HG02852 (cell line): ENCODE data around the gene SUMO2.
"Not testable (repeated sequence)": the region's sequence is repeated elsewhere in the genome, so short reads cannot be mapped to it uniquely, and the experiment has no call there.

Experiments
- ATAC-seq: cut with Tn5 transposase; IDR thresholded peaks from one replicate; pipeline ENCODE4 v1.9.1; 2021; ENCODE audit warnings: mild to moderate bottlenecking, moderate library complexity; ENCODE audit not compliant: unreplicated experiment

The SUMO2 gene

GRCh38 chr17:75182569-75183436 is at the start of gene SUMO2:
SUMO2 (minus strand) TSS chr17:75182959; CDS start chr17:75182834, 125 bp downstream.
- ATAC-seq, result peak; percentile 75

GRCh38 chr17:75231741-75232464 is 49.1 kb upstream of the SUMO2 start:
- no peak for ATAC-seq

- no peak for ATAC-seq
These were observed 48.3 kb upstream of the SUMO2 start for GRCh38 chr17:75231071-75231470.

DNA sequence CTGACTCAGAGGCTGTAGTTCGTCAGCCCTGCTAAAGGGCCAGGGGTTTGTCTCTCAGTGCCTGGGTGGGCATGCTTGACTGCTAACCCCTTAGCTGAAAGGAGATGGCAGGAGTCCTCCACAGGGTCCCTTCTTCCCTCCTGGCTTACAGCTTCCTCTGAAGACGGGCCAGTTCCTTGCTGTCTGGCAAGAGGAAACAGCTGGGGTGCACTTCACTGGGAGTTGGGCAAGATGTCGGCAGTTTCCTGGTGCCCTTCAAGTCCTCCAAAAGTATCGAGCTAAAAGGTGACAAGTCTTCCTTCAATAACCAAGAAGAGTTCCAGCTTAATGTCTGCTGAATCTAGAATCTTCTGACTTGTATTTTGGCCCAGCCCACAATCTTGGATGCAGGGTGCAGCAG is 46.1 kb upstream of the SUMO2 start:
- no peak for ATAC-seq

DNA sequence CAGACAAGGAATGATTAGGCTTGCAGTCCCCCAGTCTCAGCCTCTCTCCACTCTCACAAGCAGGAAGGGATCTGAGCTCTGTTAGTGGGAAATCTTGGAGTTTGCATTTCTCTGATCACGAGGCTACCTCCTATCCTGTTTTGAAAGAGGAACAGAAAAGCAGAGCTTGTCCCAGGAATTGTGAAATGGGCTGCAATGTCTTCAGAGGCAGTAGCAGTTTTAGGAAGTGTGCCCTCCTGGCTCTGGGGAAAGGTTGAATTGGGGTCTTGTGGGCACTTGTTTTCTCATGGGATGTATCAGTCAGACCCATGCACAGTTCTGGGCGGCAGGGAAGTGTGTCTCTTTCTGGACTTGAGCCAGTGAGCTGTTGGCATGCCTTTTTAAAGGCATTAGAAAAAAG is 45.5 kb upstream of the SUMO2 start:
- ATAC-seq, result no peak

DNA sequence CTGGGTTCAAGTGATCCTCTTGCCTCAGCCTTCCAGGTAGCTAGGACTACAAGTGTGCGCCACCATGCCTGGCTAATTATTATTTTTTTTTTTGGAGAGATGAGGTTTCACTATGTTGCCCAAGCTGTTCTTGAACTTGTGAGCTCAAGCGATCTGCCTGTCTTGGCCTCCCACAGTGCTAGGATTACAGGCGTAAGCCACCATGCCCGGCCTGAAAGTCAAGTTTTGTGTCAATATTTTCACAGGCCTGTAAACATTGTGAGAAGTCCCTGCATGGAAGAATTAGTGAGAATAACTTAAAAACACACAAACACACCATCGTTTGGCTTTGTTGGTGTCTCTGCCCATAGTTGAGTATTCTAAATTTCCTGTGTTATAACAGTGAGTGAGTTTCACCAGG is 45.0 kb upstream of the SUMO2 start:
- ATAC-seq, result no peak

DNA sequence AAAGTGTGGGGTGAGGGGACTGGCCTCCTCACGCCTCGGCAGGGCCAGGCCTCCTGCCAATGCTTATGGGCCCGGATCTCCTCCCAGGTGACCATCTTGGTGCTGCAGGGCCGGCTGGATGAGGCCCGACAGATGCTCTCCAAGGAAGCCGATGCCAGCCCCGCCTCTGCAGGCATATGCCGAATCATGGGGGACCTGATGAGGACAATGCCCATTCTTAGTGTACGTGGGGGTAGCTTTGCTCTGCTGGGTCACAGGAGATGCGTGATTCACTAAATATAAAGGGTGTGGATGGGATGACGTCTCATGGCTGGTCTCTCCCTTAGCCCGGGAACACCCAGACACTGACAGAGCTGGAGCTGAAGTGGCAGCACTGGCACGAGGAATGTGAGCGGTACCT is 42.3 kb upstream of the SUMO2 start:
- ATAC-seq, result no peak

GRCh38 chr17:75219815-75220214 is 37.1 kb upstream of the SUMO2 start:
- ATAC-seq, result no peak

DNA sequence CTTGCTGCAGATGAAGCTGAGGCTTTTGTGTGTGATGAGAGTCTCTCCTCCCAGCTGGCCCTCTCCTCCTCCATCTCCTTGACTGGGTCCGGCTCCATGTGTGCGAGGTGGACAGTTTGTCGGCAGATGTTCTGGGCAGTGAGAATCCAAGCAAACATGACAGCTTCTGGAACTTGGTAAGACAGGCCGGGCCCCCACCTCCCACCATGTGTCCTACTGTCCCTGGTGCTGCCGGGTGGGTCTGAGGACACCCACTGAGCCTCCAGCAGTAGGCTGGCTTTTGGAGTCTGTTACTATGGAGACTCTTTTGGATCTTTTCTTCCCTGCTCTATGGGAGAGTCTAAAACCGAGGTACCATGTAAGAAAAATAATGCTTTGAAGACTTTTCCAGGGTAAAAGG is 35.4 kb upstream of the SUMO2 start:
- no peak for ATAC-seq

DNA sequence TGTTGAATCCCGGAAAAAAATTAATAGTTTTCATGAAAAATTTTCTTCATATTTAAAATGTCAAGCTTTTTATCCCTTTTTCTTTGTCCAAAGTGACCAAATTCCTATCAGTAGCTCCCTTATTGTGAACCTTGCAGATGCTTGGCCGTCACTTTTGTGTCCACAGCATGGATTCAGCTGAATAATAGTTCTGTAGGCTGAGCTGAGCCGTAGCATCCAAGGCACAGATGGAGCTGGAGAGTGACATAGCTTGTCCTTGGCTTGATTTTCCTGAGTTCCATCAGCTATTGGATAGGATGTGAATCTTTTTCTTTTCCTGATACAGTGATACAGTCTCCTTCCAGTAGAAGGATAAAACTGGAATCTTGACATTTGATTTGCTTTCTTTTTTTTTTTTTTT is 26.3 kb upstream of the SUMO2 start:
- no peak for ATAC-seq

DNA sequence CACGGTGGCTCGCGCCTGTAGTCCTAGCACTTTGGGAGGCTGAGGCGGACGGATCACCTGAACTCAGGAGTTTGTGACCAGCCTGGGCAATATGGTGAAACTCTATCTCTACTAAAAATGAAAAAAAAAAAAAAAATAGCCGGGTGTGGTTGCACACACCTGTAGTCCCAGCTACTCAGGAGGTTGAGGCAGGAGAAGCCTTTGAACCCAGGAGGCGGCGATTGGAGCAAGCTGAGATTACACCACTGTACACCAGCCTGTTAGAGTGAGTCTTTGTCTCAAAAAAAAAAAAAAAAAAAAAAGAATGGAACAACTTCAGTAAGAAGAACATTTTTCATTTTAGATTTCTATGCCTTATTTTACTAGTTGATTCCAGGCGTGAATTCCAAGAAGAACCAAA is 25.4 kb upstream of the SUMO2 start:
- no peak for ATAC-seq

GRCh38 chr17:75207760-75208159 is 25.0 kb upstream of the SUMO2 start:
- no peak for ATAC-seq

- ATAC-seq, result not testable (repeated sequence)
These were observed 24.3 kb upstream of the SUMO2 start for GRCh38 chr17:75207050-75207407.

DNA sequence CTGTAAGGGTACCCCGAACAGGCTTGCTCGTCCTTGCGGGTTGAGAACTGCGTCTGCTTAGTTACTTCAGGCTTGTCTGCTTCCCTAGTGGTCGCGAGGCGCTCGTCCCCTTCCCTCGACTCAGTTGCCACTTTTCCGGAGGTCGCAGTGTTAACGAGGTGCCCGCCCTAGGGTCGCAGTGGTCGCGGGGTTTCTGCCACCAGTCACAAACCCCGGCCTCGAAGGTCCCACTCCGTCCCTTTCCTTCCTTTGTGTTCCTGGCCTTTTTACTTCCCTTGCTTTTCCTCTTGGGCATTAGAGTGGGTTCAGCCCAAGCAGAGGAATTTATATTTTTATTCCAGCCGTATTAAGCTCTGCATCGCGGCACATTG is 23.0 kb upstream of the SUMO2 start:
- ATAC-seq, result no peak

DNA sequence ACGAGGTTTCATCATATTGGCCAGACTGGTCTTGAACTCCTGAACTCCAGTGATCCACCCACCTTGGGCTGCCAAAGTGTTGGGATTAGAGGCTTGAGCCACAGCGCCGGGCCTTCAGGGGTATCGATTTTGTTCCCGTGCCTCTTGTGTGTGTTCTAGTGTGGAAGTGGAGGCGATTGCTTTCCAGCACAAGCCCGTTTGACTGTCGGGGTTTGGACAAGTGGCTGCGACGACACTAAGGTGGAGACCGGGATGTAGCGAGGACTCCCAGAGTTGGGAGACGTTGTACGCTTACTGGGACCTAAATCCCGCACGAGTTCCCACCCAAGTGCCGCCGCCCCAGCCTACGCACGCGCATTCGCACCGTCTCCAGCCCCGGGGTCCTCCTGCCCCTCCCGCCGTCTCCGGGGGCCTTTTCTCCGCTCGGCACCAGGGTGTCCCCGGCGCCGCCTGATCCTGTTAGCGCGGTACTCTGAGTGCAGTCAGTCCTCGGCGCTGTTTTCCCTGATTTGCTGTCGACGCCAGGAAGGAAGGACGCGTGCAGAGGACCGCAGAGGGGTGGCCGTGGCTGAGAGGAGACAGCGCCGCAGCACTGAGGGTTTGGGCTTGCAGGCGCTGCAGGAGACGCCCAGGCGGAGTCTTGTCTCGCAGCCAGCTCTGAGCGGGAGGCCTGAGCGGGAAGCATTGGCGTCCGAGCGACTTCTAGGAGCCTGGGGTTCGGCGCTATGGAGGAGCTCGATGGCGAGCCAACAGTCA is 22.5 kb upstream of the SUMO2 start, which contains the start of gene NUP85:
TSS of gene NUP85 (plus strand) at position 643 of the 756 bp plus-strand sequence. CDS start at position 726, 83 bp downstream.
- peak; percentile 76 for ATAC-seq

- no peak for ATAC-seq
These were observed 17.3 kb upstream of the SUMO2 start for GRCh38 chr17:75199886-75200618.

GRCh38 chr17:75194879-75195278 is 12.1 kb upstream of the SUMO2 start:
- ATAC-seq, result no peak

DNA sequence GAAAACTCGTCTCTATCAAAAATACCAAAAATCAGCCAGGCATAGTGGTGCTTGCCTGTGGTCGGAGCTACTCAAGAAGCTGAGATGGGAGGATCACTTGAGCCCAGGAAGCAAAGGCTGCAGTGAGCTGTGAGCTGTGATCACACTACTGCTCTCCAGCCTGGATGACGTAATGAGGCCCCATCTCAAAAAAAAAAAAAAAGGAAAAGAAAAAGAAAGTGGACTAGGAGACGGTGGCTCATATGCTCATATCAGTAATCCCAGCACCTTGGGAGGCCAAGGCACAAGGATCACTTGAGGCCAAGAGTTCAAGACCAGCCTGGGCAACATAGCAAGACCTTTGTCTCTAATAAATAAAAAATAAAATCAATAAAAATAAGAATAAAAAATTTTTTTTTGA is 8.8 kb upstream of the SUMO2 start:
- no peak for ATAC-seq

DNA sequence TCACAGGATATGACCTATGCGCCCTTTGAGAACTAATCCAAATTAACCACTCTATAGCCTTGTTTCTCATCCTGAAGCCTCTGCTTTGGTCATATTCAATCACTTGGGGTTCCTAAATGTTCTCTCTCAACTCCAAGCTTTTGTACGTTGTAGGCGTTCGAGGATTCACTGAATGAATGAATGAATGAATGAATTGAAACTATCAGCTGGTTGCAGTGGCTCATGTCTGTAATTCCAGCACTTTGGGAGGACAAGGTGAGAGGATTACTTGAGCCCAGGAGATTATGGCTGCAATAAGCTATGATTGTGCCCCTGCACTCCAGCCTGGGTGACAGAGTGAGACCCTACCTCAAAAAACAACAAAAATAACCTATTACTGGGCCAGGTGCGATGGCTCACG is 5.9 kb upstream of the SUMO2 start:
- no peak for ATAC-seq

DNA sequence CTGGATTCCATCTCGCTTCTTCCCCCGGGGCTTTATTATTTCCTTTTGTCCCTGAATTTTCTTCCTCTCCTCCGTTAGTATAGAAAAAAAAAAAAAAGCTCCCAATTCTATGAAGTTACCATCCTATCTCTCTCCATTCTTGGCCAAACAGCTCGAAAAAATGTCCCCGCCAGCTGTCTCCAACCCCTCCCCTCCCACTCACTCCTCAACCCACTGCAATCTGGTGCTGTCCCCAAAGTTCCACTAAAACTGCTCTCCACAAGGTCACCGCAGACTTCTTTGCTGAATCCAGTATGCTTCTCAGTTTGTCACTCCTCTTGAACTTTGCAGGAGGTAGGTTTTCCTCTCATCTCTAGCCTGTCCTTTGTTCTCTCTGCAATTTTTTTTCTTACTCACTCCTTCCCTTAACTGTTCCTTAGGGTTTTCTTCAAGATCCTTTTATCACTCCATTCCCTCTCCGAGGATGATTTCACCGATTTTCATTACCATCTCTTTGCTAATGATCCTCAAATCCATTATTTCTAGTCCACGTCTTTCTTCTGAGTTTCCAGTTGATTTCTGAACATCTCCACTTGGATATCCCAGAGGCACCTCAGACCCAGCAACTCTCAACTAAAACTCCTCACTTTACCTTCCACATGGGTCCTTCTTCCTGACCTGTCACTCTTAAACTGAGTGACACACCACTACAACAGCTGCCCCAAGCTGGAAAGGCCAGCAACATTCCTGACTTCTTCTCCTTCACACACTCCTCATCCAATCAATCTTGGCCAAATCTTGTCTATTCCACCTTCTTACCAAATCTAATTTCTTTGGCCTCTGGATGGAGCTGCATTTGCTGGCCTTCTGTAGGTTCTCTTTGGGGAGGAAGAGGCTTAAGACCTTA is 1.5 kb upstream of the SUMO2 start:
- ATAC-seq, result no peak
